Upper lobe of left lung (tissue), 4 donors: ENCODE results near the gene MRFAP1.
"Not testable (repeated sequence)": the region's sequence is repeated elsewhere in the genome, so short reads cannot be mapped to it uniquely, and the experiment has no call there.

Experiments
- POLR2A ChIP-seq, 4 donors: fragments of 450-650 bp; IDR thresholded peaks; one replicate each; pipeline ENCODE4 v1.5.1; 2016 to 2017; ENCODE audit warnings: antibody characterized with exemption in 4 of 4, mild to moderate bottlenecking in 2 of 4
- TF ChIP-seq, protein P1 (sequence below), 6 experiments: fragments of 450-650 bp in 4 of 6; fragments of 200-600 bp in 2 of 6; sonication (generic) in 2 of 6; IDR thresholded peaks; one replicate each; pipeline ENCODE4 v1.5.1; 2016 to 2019; ENCODE audit warnings: antibody characterized with exemption in 6 of 6

GRCh38 chr4:6628484-6628883 is 12.0 kb upstream of the MRFAP1 start:
- TF ChIP-seq, protein P1, sequence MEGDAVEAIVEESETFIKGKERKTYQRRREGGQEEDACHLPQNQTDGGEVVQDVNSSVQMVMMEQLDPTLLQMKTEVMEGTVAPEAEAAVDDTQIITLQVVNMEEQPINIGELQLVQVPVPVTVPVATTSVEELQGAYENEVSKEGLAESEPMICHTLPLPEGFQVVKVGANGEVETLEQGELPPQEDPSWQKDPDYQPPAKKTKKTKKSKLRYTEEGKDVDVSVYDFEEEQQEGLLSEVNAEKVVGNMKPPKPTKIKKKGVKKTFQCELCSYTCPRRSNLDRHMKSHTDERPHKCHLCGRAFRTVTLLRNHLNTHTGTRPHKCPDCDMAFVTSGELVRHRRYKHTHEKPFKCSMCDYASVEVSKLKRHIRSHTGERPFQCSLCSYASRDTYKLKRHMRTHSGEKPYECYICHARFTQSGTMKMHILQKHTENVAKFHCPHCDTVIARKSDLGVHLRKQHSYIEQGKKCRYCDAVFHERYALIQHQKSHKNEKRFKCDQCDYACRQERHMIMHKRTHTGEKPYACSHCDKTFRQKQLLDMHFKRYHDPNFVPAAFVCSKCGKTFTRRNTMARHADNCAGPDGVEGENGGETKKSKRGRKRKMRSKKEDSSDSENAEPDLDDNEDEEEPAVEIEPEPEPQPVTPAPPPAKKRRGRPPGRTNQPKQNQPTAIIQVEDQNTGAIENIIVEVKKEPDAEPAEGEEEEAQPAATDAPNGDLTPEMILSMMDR (IDR thresholded peaks at IDR 0.05): not testable (repeated sequence)
- not testable (repeated sequence) for TF ChIP-seq POLR2A (IDR thresholded peaks at IDR 0.05)
